ENCODE measurements around the gene SHE.
"Not testable (repeated sequence)": the region's sequence is repeated elsewhere in the genome, so short reads cannot be mapped to it uniquely, and the experiment has no call there.

GRCh38 chr1:154486756-154487155 is 15.5 kb downstream of the SHE start:
- not testable (repeated sequence) for TF ChIP-seq CTCF (IDR thresholded peaks at IDR 0.05; ENCODE audit: borderline replicate concordance, extremely low read depth, low read length, poor library complexity, severe bottlenecking); EZH2 (IDR thresholded peaks at IDR 0.05; ENCODE audit: borderline replicate concordance, low read depth, low read length, severe bottlenecking)
